ENCODE results near the gene FZD2. TPM values are rescaled to one million over a fixed set of nuclear protein-coding genes. Genes with fewer than 3 reads are reported as not detected.

Gene FZD2
- total and polyA plus RNA-seq, 2 of the 8 experiments (the other 6 are each of a cell fraction or from before 2014, with no cell fraction given), result 17.6 to 86.7 TPM

DNA sequence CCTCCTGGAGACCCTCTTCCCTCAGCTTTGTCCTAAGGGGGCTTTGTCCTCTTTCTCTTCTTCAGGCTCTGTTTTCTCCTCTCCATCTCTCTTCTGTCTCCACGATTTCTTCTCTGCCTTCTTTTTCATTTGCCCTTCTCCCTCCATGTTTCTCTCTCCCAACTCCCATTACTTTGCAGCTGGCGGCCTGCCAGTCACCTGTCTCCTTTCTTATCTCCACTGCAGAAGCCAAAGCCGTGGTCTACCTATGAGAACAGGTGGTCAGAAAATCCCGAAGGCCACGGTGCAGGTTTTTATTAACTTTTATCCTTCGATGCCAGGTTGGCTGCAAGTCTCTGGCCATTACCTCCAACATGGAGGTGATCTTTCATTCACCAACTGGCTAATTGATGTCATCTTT lies 45.1 kb downstream of the FZD2 start:
- Histone ChIP-seq H2BK120ac (replicated peaks; ENCODE audit: low read depth, low read length) (no peak overlapping the region), H3K18ac (ENCODE audit: extremely low read depth, low read length) (no peak overlapping the region), H3K4ac (replicated peaks; ENCODE audit: insufficient read length, low read depth, low read length) (no peak overlapping the region), H2BK20ac (ENCODE audit: low read length) (no peak overlapping the region), H3K9ac (replicated peaks in 1 of 4; ENCODE audit: extremely low read depth in 1 of 4, low read depth in 3 of 4, low read length in 3 of 4) (no peak overlapping the region), H3K4me3 (ENCODE audit: extremely low read depth in 1 of 4, insufficient read depth in 2 of 4, low read depth in 3 of 4, low read length in 4 of 4) (no peak overlapping the region), H2AK5ac (ENCODE audit: low read depth, low read length) (no peak overlapping the region), H3K23me2 (ENCODE audit: low read depth, low read length) (no peaks in the 10 kb centered on the region; the same call in 1 of the 2 replicates), H3K79me1 (ENCODE audit: low read depth, low read length) (no peaks in the 10 kb centered on the region), H3K4me1 (replicated peaks in 1 of 4; ENCODE audit: control insufficient read depth in 3 of 4, insufficient read depth in 4 of 4, low read length in 3 of 4) (peaks cover 5 to 11% (median 9%) of the 10 kb centered on the region in 4 experiments), H3K79me2 (ENCODE audit: control insufficient read depth in 1 of 2, insufficient read depth in 2 of 2, low read length in 2 of 2) (no peaks in the 10 kb centered on the region), H3K56ac (replicated peaks; ENCODE audit: insufficient read length, low read depth, low read length) (no peak overlapping the region), H3K36me3 (ENCODE audit: control insufficient read depth in 2 of 4, insufficient read depth in 4 of 4, low read length in 3 of 4) (no peaks in the 10 kb centered on the region), H3K14ac (ENCODE audit: insufficient read length) (no peak overlapping the region), H2BK5ac (ENCODE audit: low read depth, low read length) (no peak overlapping the region), H3K9me3 (ENCODE audit: insufficient read depth in 2 of 2, low read depth in 1 of 2, low read length in 1 of 2) (no peaks in the 10 kb centered on the region), H4K5ac (ENCODE audit: insufficient read length, low read depth, low read length) (no peak overlapping the region), H2AFZ (ENCODE audit: low read length) (no peak overlapping the region), H2BK15ac (ENCODE audit: low read length) (no peak overlapping the region), H4K20me1 (replicated peaks in 1 of 2; ENCODE audit: control insufficient read depth in 1 of 2, insufficient read depth in 2 of 2, low read length in 2 of 2) (no peaks in the 10 kb centered on the region), H2BK12ac (ENCODE audit: low read depth, low read length) (no peak overlapping the region), H4K91ac (replicated peaks; ENCODE audit: insufficient read length, low read length) (no peak overlapping the region), H3K23ac (ENCODE audit: insufficient read length) (no peak overlapping the region), H4K8ac (ENCODE audit: extremely low read depth, insufficient read depth, low read length) (no peak overlapping the region), H3K4me2 (ENCODE audit: insufficient read depth in 1 of 2, low read depth in 2 of 2, low read length in 2 of 2) (no peak overlapping the region), H3K27me3 (replicated peaks in 1 of 4; ENCODE audit: control insufficient read depth in 3 of 4, extremely low read depth in 1 of 4, insufficient read depth in 3 of 4, low read length in 3 of 4) (no peaks in the 10 kb centered on the region), H3K27ac (ENCODE audit: low read depth, low read length) (no peak overlapping the region)
- DNase-seq (ENCODE audit: low read depth in 1 of 2, low spot score in 2 of 2), result no peak
- 90% methylated on average over 6 of the region's 6 CpGs; no CpG with 5 or more reads in 1 of the 2 experiments for WGBS, 2 experiments (ENCODE audit: extremely low coverage in 1 of 2, insufficient coverage in 1 of 2, insufficient read length in 1 of 2, insufficient replicate concordance in 2 of 2, low coverage in 1 of 2, low lambda C conversion rate in 2 of 2, missing lambda C conversion rate in 1 of 2)
- ChIA-PET POLR2A (ENCODE audit: partially characterized antibody) (no interaction called here), CTCF (ENCODE audit: partially characterized antibody) (interaction anchor here (0.9 to 1.1 kb wide), 2 partner anchors 38 to 69 kb away, joined by 3 to 4 read pairs; no protein-coding TSS in a partner anchor)
- FAIRE-seq, result no peak
- TF ChIP-seq TEAD4 (IDR thresholded peaks at IDR 0.05; ENCODE audit: low read depth, low read length) (no peak), CHD2 (IDR thresholded peaks at IDR 0.05; ENCODE audit: low read length) (no peak), JUN (IDR thresholded peaks at IDR 0.05; ENCODE audit: low read depth, low read length) (no peak), SRF (IDR thresholded peaks at IDR 0.05; ENCODE audit: low read depth, low read length) (no peak), GABPA (IDR thresholded peaks at IDR 0.05; ENCODE audit: borderline replicate concordance, insufficient read depth, low read length) (no peak), ZNF274 (IDR thresholded peaks at IDR 0.05; ENCODE audit: borderline replicate concordance, extremely low read depth, low read length) (no peak), TAF1 (IDR thresholded peaks at IDR 0.05; ENCODE audit: low read depth, low read length) (no peak), BCL11A (IDR thresholded peaks at IDR 0.05; ENCODE audit: low read depth in 2 of 2, low read length in 2 of 2) (no peak), YY1 (IDR thresholded peaks at IDR 0.05; ENCODE audit: low read depth, low read length) (no peak), SIN3A (conservative IDR thresholded peaks at IDR 0.05 in 1 of 2, IDR thresholded peaks at IDR 0.05 in 1 of 2; ENCODE audit: low read depth in 1 of 2, low read length in 2 of 2) (no peak), JUND (IDR thresholded peaks at IDR 0.05; ENCODE audit: low read length) (no peak), RFX5 (IDR thresholded peaks at IDR 0.05; ENCODE audit: borderline replicate concordance, low read depth, low read length) (no peak), MAFK (IDR thresholded peaks at IDR 0.05; ENCODE audit: low read depth, low read length) (no peak), BRCA1 (IDR thresholded peaks at IDR 0.05; ENCODE audit: low read depth, low read length) (no peak), CTBP2 (IDR thresholded peaks at IDR 0.05; ENCODE audit: borderline replicate concordance, insufficient read depth, insufficient read length, low read length) (no peak)

All from H1 (cell line).